Liver (tissue), 9 donors: Measurements from ENCODE around the gene CHID1. TPM values are rescaled to one million over a fixed set of nuclear protein-coding genes. Genes with fewer than 3 reads are reported as not detected.

Experiments
- DNase-seq: peaks from one replicate; pipeline ENCODE4 v3.0.0-alpha.2; 2017; ENCODE audit warnings: low spot score
- H3K27ac ChIP-seq, 2 donors: one replicate each; pipeline ENCODE4 v1.7.0; 2013; ENCODE audit warnings: inconsistent platforms in 2 of 2, low read length in 2 of 2, control low read depth in 1 of 2, low read depth in 1 of 2, mild to moderate bottlenecking in 1 of 2
- H3K27me3 ChIP-seq, 4 donors: one replicate each; pipeline versions ENCODE4 v1.6.1 to v1.7.0; 2013; ENCODE audit warnings: low read length in 3 of 4, inconsistent platforms in 1 of 4, mild to moderate bottlenecking in 1 of 4, moderate library complexity in 1 of 4; ENCODE audit not compliant: control insufficient read depth in 4 of 4, insufficient read depth in 4 of 4
- H3K36me3 ChIP-seq, 4 donors: one replicate each; pipeline versions ENCODE4 v1.6.1 to v1.7.0; 2013; ENCODE audit warnings: low read length in 3 of 4, mild to moderate bottlenecking in 3 of 4, low read depth in 1 of 4, moderate library complexity in 1 of 4; ENCODE audit not compliant: control insufficient read depth in 4 of 4, insufficient read depth in 3 of 4
- H3K4me1 ChIP-seq, 4 donors: one replicate each; pipeline versions ENCODE4 v1.6.1 to v1.7.0; 2013; ENCODE audit warnings: low read length in 3 of 4, mild to moderate bottlenecking in 3 of 4, moderate library complexity in 1 of 4; ENCODE audit not compliant: control insufficient read depth in 4 of 4, insufficient read depth in 4 of 4
- H3K4me3 ChIP-seq, 3 donors: one replicate each; pipeline versions ENCODE4 v1.6.1 to v1.7.0; 2013; ENCODE audit warnings: low read length in 3 of 3, control low read depth in 1 of 3, low read depth in 1 of 3, mild to moderate bottlenecking in 1 of 3
- H3K9ac ChIP-seq, 2 donors: one replicate each; pipeline ENCODE4 v1.7.0; 2013; ENCODE audit warnings: low read length in 2 of 2, mild to moderate bottlenecking in 2 of 2, moderate library complexity in 2 of 2, control low read depth in 1 of 2, low read depth in 1 of 2
- H3K9me3 ChIP-seq, 4 donors: one replicate each; pipeline versions ENCODE4 v1.6.1 to v1.7.0; 2013; ENCODE audit warnings: low read length in 3 of 4; ENCODE audit not compliant: control insufficient read depth in 4 of 4
- EGR1 ChIP-seq, 2 donors: IDR thresholded peaks; 2 replicates each; pipeline ENCODE4 v1.6.1; 2016 to 2018; ENCODE audit warnings: antibody characterized with exemption in 2 of 2, low read depth in 2 of 2
- FOXA1 ChIP-seq: IDR thresholded peaks from 2 replicates; pipeline ENCODE4 v1.6.1; 2016; ENCODE audit warnings: antibody characterized with exemption
- FOXA2 ChIP-seq: IDR thresholded peaks from 2 replicates; pipeline ENCODE4 v1.6.1; 2016; ENCODE audit warnings: antibody characterized with exemption
- GABPA ChIP-seq, 2 donors: IDR thresholded peaks in 1 of 2; conservative IDR thresholded peaks in 1 of 2; 2 replicates each; pipeline ENCODE4 v1.6.1; 2016; ENCODE audit warnings: antibody characterized with exemption in 2 of 2, mild to moderate bottlenecking in 1 of 2, moderate library complexity in 1 of 2
- HNF4A ChIP-seq, 2 donors: conservative IDR thresholded peaks; 2 replicates each; pipeline ENCODE4 v1.6.1; 2016; ENCODE audit warnings: antibody characterized with exemption in 2 of 2, mild to moderate bottlenecking in 2 of 2
- HNF4G ChIP-seq: IDR thresholded peaks from 2 replicates; pipeline ENCODE4 v1.6.1; 2016; ENCODE audit warnings: antibody characterized with exemption
- JUND ChIP-seq, 2 donors: IDR thresholded peaks; 2 replicates each; pipeline ENCODE4 v1.6.1; 2016; ENCODE audit warnings: antibody characterized with exemption in 2 of 2
- MAX ChIP-seq: IDR thresholded peaks from 2 replicates; pipeline ENCODE4 v1.6.1; 2016; ENCODE audit warnings: antibody characterized with exemption
- NR2F2 ChIP-seq: IDR thresholded peaks from 2 replicates; pipeline ENCODE4 v1.6.1; 2016; ENCODE audit warnings: antibody characterized with exemption
- RAD21 ChIP-seq, 2 donors: IDR thresholded peaks; 2 replicates each; pipeline ENCODE4 v1.6.1; 2016; ENCODE audit warnings: antibody characterized with exemption in 2 of 2, mild to moderate bottlenecking in 2 of 2
- RXRA ChIP-seq, 2 donors: IDR thresholded peaks; 2 replicates each; pipeline ENCODE4 v1.6.1; 2017 to 2018; ENCODE audit warnings: antibody characterized with exemption in 2 of 2, mild to moderate bottlenecking in 1 of 2
- SP1 ChIP-seq: IDR thresholded peaks from 2 replicates; pipeline ENCODE4 v1.6.1; 2018; ENCODE audit warnings: antibody characterized with exemption, mild to moderate bottlenecking
- TAF1 ChIP-seq: conservative IDR thresholded peaks from 2 replicates; pipeline ENCODE4 v1.6.1; 2016; ENCODE audit warnings: antibody characterized with exemption, mild to moderate bottlenecking
- YY1 ChIP-seq: IDR thresholded peaks from 2 replicates; pipeline ENCODE4 v1.6.1; 2016; ENCODE audit warnings: antibody characterized with exemption, mild to moderate bottlenecking
- WGBS: extraction: QIAGEN DNeasy Blood & Tissue Kit; methylation state at CpG from one replicate; pipeline ENCODE4 v1.1.7; 2013; 5-methylcytosine and 5-hydroxymethylcytosine counted together
- polyA plus RNA-seq, 2 donors: library from polyadenylated mRNA; stranded (reverse) in 1 of 2; unstranded in 1 of 2; fragments of 200-250 nt in 1 of 2; fragments of >200 nt in 1 of 2; fragmentation: Nextera tagmentation in 1 of 2; extraction: Ambion mirVana in 1 of 2; gene quantifications; one replicate each; pipeline versions ENCODE4 v1.2.1 to v1.2.3, GENCODE V29; 2013 to 2015
- total RNA-seq, 2 donors: library from RNA; depleted of rRNA; stranded (reverse); fragments of >200 nt; gene quantifications; one replicate each; pipeline ENCODE4 v1.2.3, GENCODE V29; 2014
- TF ChIP-seq, protein P1 (sequence below): IDR thresholded peaks from 2 replicates; pipeline ENCODE4 v1.6.1; 2016; ENCODE audit warnings: antibody characterized with exemption
- TF ChIP-seq, protein P2 (sequence below): IDR thresholded peaks from 2 replicates; pipeline ENCODE4 v1.6.1; 2016; ENCODE audit warnings: antibody characterized with exemption
- TF ChIP-seq, protein P3 (sequence below): IDR thresholded peaks from 2 replicates; pipeline ENCODE4 v1.6.1; 2016; ENCODE audit warnings: antibody characterized with exemption, mild to moderate bottlenecking
- TF ChIP-seq, protein P4 (sequence below): fragments of 150-350 bp; IDR thresholded peaks from 2 replicates; pipeline ENCODE4 v1.5.1; 2017; ENCODE audit warnings: improper control_type of control experiment, low read depth, low read length; ENCODE audit not compliant: missing input control
- donor health status: healthy.
- donor health status: healthy.
- donor health status: healthy.
- donor health status: healthy.
- donor health status: healthy.

Gene CHID1
- total and polyA plus RNA-seq, 4 donors: 39.5 to 68.8 (median 59.1) TPM

- H3K9me3 ChIP-seq: no peaks in the 10 kb centered on the region
- H3K36me3 ChIP-seq: peaks cover 0 to 9% (median under 1%) of the 10 kb centered on the region in 4 donors
- 84% methylated on average over 41 of the region's 41 CpGs for WGBS
- no peak for DNase-seq
- H3K27me3 ChIP-seq: no peaks in the 10 kb centered on the region
- TF ChIP-seq, protein P1, sequence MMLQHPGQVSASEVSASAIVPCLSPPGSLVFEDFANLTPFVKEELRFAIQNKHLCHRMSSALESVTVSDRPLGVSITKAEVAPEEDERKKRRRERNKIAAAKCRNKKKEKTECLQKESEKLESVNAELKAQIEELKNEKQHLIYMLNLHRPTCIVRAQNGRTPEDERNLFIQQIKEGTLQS: no peak
- TF ChIP-seq FOXA1: no peak
- no peak for TF ChIP-seq GABPA (IDR thresholded peaks at IDR 0.05 in 1 of 2, conservative IDR thresholded peaks at IDR 0.05 in 1 of 2)
- no peak for TF ChIP-seq EGR1 (IDR thresholded peaks at IDR 0.05; ENCODE audit: low read depth in 2 of 2)
- TF ChIP-seq MAX: no peak
- no peak for TF ChIP-seq SP1
- TF ChIP-seq, protein P2, sequence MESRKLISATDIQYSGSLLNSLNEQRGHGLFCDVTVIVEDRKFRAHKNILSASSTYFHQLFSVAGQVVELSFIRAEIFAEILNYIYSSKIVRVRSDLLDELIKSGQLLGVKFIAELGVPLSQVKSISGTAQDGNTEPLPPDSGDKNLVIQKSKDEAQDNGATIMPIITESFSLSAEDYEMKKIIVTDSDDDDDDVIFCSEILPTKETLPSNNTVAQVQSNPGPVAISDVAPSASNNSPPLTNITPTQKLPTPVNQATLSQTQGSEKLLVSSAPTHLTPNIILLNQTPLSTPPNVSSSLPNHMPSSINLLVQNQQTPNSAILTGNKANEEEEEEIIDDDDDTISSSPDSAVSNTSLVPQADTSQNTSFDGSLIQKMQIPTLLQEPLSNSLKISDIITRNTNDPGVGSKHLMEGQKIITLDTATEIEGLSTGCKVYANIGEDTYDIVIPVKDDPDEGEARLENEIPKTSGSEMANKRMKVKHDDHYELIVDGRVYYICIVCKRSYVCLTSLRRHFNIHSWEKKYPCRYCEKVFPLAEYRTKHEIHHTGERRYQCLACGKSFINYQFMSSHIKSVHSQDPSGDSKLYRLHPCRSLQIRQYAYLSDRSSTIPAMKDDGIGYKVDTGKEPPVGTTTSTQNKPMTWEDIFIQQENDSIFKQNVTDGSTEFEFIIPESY: no peak
- no peak for TF ChIP-seq JUND (IDR thresholded peaks at IDR 0.05)
- TF ChIP-seq FOXA2: no peak
- no peak for TF ChIP-seq RXRA (IDR thresholded peaks at IDR 0.05)
- TF ChIP-seq NR2F2: no peak
- TF ChIP-seq HNF4A (conservative IDR thresholded peaks at IDR 0.05): no peak
- H3K4me3 ChIP-seq: no peak overlapping the region
- no peaks in the 10 kb centered on the region for H3K4me1 ChIP-seq
- no peak overlapping the region for H3K9ac ChIP-seq
- H3K27ac ChIP-seq: no peak overlapping the region
Measured at GRCh38 chr11:865462-866430, 44.9 kb downstream of the CHID1 start.

DNA sequence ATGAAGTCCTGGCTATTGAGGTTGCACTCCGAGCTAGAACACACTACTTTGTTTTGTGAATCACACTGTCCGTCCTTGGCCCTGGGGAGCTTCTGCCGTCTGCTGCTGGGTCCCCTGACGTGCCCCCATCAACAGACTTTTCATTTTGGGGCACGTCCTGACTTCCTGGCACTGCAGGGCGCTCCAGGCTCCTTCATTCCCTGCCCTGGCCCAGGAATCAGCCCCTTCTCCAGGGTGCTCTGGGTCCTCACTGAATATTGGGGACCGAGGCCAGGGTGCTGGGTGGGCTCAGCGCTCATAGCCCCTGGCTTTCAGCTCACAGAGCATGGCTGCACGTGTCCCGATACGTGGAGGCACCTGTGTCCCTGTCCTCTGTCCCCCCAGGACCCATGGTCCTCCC, 45.7 kb downstream of the CHID1 start:
- Histone ChIP-seq H3K9me3 (no peaks in the 10 kb centered on the region), H3K4me1 (no peaks in the 10 kb centered on the region), H3K36me3 (peaks cover 0 to 9% (median under 1%) of the 10 kb centered on the region in 4 donors), H3K4me3 (no peak overlapping the region), H3K9ac (no peak overlapping the region), H3K27me3 (no peaks in the 10 kb centered on the region), H3K27ac (no peak overlapping the region)
- no peak for DNase-seq
- no peak for TF ChIP-seq FOXA1
- TF ChIP-seq NR2F2: no peak
- TF ChIP-seq, protein P3, sequence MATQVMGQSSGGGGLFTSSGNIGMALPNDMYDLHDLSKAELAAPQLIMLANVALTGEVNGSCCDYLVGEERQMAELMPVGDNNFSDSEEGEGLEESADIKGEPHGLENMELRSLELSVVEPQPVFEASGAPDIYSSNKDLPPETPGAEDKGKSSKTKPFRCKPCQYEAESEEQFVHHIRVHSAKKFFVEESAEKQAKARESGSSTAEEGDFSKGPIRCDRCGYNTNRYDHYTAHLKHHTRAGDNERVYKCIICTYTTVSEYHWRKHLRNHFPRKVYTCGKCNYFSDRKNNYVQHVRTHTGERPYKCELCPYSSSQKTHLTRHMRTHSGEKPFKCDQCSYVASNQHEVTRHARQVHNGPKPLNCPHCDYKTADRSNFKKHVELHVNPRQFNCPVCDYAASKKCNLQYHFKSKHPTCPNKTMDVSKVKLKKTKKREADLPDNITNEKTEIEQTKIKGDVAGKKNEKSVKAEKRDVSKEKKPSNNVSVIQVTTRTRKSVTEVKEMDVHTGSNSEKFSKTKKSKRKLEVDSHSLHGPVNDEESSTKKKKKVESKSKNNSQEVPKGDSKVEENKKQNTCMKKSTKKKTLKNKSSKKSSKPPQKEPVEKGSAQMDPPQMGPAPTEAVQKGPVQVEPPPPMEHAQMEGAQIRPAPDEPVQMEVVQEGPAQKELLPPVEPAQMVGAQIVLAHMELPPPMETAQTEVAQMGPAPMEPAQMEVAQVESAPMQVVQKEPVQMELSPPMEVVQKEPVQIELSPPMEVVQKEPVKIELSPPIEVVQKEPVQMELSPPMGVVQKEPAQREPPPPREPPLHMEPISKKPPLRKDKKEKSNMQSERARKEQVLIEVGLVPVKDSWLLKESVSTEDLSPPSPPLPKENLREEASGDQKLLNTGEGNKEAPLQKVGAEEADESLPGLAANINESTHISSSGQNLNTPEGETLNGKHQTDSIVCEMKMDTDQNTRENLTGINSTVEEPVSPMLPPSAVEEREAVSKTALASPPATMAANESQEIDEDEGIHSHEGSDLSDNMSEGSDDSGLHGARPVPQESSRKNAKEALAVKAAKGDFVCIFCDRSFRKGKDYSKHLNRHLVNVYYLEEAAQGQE: no peak
- TF ChIP-seq, protein P1: no peak
- TF ChIP-seq HNF4A (conservative IDR thresholded peaks at IDR 0.05): no peak
- no peak for TF ChIP-seq JUND (IDR thresholded peaks at IDR 0.05)
- no peak for TF ChIP-seq GABPA (IDR thresholded peaks at IDR 0.05 in 1 of 2, conservative IDR thresholded peaks at IDR 0.05 in 1 of 2)
- no peak for TF ChIP-seq MAX
- TF ChIP-seq HNF4G: no peak
- TF ChIP-seq, protein P2: no peak
- TF ChIP-seq, protein P4, sequence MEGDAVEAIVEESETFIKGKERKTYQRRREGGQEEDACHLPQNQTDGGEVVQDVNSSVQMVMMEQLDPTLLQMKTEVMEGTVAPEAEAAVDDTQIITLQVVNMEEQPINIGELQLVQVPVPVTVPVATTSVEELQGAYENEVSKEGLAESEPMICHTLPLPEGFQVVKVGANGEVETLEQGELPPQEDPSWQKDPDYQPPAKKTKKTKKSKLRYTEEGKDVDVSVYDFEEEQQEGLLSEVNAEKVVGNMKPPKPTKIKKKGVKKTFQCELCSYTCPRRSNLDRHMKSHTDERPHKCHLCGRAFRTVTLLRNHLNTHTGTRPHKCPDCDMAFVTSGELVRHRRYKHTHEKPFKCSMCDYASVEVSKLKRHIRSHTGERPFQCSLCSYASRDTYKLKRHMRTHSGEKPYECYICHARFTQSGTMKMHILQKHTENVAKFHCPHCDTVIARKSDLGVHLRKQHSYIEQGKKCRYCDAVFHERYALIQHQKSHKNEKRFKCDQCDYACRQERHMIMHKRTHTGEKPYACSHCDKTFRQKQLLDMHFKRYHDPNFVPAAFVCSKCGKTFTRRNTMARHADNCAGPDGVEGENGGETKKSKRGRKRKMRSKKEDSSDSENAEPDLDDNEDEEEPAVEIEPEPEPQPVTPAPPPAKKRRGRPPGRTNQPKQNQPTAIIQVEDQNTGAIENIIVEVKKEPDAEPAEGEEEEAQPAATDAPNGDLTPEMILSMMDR: no peak
- TF ChIP-seq YY1: no peak
- no peak for TF ChIP-seq TAF1
- no peak for TF ChIP-seq RAD21 (IDR thresholded peaks at IDR 0.05)
- TF ChIP-seq EGR1 (IDR thresholded peaks at IDR 0.05; ENCODE audit: low read depth in 2 of 2): no peak
- TF ChIP-seq SP1: no peak
- no peak for TF ChIP-seq FOXA2
- no peak for TF ChIP-seq RXRA (IDR thresholded peaks at IDR 0.05)
- WGBS: 87% methylated on average over 11 of the region's 11 CpGs
